Breast epithelium (tissue), 3 donors: ENCODE measurements around the gene SLC26A9.

ENCODE experiments used
- POLR2A ChIP-seq: fragments of 450-650 bp; IDR thresholded peaks from one replicate; pipeline ENCODE4 v1.6.1; 2016; ENCODE audit warnings: antibody characterized with exemption, mild to moderate bottlenecking, moderate library complexity
- TF ChIP-seq, protein P1 (sequence below), 3 donors: fragments of 450-650 bp; IDR thresholded peaks; one replicate each; pipeline ENCODE4 v1.5.1; 2016 to 2017; ENCODE audit warnings: antibody characterized with exemption in 3 of 3, mild to moderate bottlenecking in 3 of 3, moderate library complexity in 3 of 3

DNA sequence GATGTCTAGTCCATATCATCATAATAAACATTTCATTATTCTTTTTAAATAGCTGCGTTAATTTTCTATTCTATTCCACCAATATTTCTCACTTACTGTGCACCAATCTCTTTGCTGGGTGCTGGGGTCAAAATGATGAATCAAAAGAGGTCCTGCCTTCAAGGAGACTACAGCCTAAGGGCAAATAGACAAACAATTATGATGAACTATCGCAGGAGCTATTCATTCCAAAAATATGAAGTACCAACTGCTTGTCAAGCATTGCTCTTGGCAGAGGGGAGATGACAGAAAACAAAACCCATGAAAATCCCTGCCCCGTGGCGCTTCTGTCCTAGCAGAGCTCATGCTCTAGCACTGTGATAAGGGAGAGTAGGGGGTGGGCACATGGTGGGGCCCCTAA, 28.8 kb upstream of the SLC26A9 start:
- TF ChIP-seq, protein P1, sequence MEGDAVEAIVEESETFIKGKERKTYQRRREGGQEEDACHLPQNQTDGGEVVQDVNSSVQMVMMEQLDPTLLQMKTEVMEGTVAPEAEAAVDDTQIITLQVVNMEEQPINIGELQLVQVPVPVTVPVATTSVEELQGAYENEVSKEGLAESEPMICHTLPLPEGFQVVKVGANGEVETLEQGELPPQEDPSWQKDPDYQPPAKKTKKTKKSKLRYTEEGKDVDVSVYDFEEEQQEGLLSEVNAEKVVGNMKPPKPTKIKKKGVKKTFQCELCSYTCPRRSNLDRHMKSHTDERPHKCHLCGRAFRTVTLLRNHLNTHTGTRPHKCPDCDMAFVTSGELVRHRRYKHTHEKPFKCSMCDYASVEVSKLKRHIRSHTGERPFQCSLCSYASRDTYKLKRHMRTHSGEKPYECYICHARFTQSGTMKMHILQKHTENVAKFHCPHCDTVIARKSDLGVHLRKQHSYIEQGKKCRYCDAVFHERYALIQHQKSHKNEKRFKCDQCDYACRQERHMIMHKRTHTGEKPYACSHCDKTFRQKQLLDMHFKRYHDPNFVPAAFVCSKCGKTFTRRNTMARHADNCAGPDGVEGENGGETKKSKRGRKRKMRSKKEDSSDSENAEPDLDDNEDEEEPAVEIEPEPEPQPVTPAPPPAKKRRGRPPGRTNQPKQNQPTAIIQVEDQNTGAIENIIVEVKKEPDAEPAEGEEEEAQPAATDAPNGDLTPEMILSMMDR (IDR thresholded peaks at IDR 0.05), result no peak
- no peak for TF ChIP-seq POLR2A
